HG03060 (cell line): ENCODE data around the gene ART3.

Experiments
- ATAC-seq: cut with Tn5 transposase; IDR thresholded peaks from one replicate; pipeline ENCODE4 v1.9.1; 2021; ENCODE audit warnings: low read depth, moderate number of reproducible peaks; ENCODE audit not compliant: unreplicated experiment

Gene ART3

GRCh38 chr4:76144546-76144945 is 70.0 kb downstream of the ART3 start:
- ATAC-seq: no peak

- peak; percentile 12 for ATAC-seq
Measured at GRCh38 chr4:76147454-76148141, 73.1 kb downstream of the ART3 start.

- peak; percentile 95 for ATAC-seq
Measured at GRCh38 chr4:76148142-76148865, 73.8 kb downstream of the ART3 start, which contains the start of gene NUP54. Gene NUP54 (minus strand): TSS chr4:76148397. CDS start chr4:76148374, 23 bp downstream.

GRCh38 chr4:76153356-76153755 is 78.8 kb downstream of the ART3 start:
- no peak for ATAC-seq

GRCh38 chr4:76155979-76156378 is 81.5 kb downstream of the ART3 start:
- ATAC-seq: no peak

- ATAC-seq: no peak
Measured at GRCh38 chr4:76156635-76157034, 82.1 kb downstream of the ART3 start.

- ATAC-seq: no peak
Measured at GRCh38 chr4:76160355-76160754, 85.8 kb downstream of the ART3 start.
